Stomach (tissue), 4 donors: ENCODE data around the gene GLRB.

Experiments used
- EP300 ChIP-seq: sonication (generic); formaldehyde crosslinking; IDR thresholded peaks from one replicate; pipeline ENCODE4 v1.6.1; 2017; ENCODE audit warnings: antibody characterized with exemption
- POLR2A ChIP-seq, 4 donors: fragments of 450-650 bp; IDR thresholded peaks; one replicate each; pipeline ENCODE4 v1.6.1; 2016; ENCODE audit warnings: antibody characterized with exemption in 4 of 4, control low read depth in 2 of 4, mild to moderate bottlenecking in 1 of 4, moderate library complexity in 1 of 4
- POLR2AphosphoS5 ChIP-seq, 3 donors: sonication (generic); formaldehyde crosslinking; IDR thresholded peaks; one replicate each; pipeline ENCODE4 v1.6.1; 2016; ENCODE audit warnings: antibody characterized with exemption in 3 of 3
- TF ChIP-seq, protein P1 (sequence below), 7 experiments: fragments of 450-650 bp in 4 of 7; fragments of 200-600 bp in 3 of 7; sonication (generic) in 3 of 7; IDR thresholded peaks; one replicate each; pipeline ENCODE4 v1.5.1; 2016 to 2019; ENCODE audit warnings: antibody characterized with exemption in 7 of 7, control low read depth in 2 of 7, mild to moderate bottlenecking in 1 of 7

DNA sequence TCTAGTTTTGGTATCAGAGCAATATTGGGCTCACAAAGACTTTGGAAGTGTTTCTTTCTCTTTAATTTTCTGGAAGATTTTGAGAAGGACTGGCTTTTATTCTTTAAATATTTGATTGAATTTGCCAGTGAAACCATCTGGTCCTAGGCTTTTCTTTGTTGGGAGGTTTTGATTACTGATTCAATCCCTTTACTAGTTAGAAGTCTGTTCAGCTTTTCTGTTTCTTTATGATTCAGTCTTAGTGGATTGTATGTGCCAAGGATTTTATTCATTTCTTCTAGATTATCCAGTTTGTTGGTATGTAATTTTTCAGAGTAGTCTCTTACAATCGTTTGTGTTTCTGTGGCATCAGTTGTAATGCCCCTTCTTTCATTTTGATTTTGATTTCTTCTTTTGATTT is 28.6 kb downstream of the GLRB start:
- TF ChIP-seq POLR2A (IDR thresholded peaks at IDR 0.05), result no peak
- TF ChIP-seq, protein P1, sequence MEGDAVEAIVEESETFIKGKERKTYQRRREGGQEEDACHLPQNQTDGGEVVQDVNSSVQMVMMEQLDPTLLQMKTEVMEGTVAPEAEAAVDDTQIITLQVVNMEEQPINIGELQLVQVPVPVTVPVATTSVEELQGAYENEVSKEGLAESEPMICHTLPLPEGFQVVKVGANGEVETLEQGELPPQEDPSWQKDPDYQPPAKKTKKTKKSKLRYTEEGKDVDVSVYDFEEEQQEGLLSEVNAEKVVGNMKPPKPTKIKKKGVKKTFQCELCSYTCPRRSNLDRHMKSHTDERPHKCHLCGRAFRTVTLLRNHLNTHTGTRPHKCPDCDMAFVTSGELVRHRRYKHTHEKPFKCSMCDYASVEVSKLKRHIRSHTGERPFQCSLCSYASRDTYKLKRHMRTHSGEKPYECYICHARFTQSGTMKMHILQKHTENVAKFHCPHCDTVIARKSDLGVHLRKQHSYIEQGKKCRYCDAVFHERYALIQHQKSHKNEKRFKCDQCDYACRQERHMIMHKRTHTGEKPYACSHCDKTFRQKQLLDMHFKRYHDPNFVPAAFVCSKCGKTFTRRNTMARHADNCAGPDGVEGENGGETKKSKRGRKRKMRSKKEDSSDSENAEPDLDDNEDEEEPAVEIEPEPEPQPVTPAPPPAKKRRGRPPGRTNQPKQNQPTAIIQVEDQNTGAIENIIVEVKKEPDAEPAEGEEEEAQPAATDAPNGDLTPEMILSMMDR (IDR thresholded peaks at IDR 0.05), result no peak
- TF ChIP-seq EP300, result no peak
- TF ChIP-seq POLR2AphosphoS5 (IDR thresholded peaks at IDR 0.05), result no peak
